ENCODE data around the gene PRKN. TPM values are rescaled to one million over a fixed set of nuclear protein-coding genes. Genes with fewer than 3 reads are reported as not detected.

Gene PRKN
- total RNA-seq, 1 experiment from 2014 or later, result 0.34 TPM

- CTCF ChIA-PET, result no interaction called here
Observed at GRCh38 chr6:161961796-161962195, 765.8 kb downstream of the PRKN start.

GRCh38 chr6:161961046-161961445, 766.5 kb downstream of the PRKN start:
- no peaks in the 10 kb centered on the region for H3K9me3 Mint-ChIP-seq (ENCODE audit: unreplicated experiment)
- Histone ChIP-seq H3K4me3 (ENCODE audit: low read depth, low read length) (no peak overlapping the region), H3K27me3 (replicated peaks; ENCODE audit: control insufficient read depth, insufficient read depth, low read length) (no peaks in the 10 kb centered on the region), H3K4me1 (no peaks in the 10 kb centered on the region), H3K9me3 (no peaks in the 10 kb centered on the region), H3K36me3 (ENCODE audit: control insufficient read depth, insufficient read depth, low read length) (no peaks in the 10 kb centered on the region)
- CTCF ChIA-PET, result no interaction called here
- H3K36me3 Mint-ChIP-seq (ENCODE audit: insufficient read depth, unreplicated experiment), result no peaks in the 10 kb centered on the region
- POLR2A ChIA-PET, result no interaction called here
- intact Hi-C loops (cut with micrococcal nuclease; ENCODE audit: unreplicated experiment), result no loop called here
- no TSS peak for BruUV-seq (replicated peaks)
- no peak overlapping the region for H3K27ac Mint-ChIP-seq (ENCODE audit: unreplicated experiment)
- H3K4me3 Mint-ChIP-seq (ENCODE audit: unreplicated experiment), result no peak overlapping the region
- peaks cover 3% of the 10 kb centered on the region for H3K27me3 Mint-ChIP-seq (ENCODE audit: insufficient read depth, unreplicated experiment)
- H3K4me1 Mint-ChIP-seq (ENCODE audit: low read depth, unreplicated experiment), result no peaks in the 10 kb centered on the region
- no peak for DNase-seq
- no peak for TF ChIP-seq CTCF (IDR thresholded peaks at IDR 0.05; ENCODE audit: insufficient read depth in 1 of 2, low read depth in 1 of 2, low read length in 1 of 2, severe bottlenecking in 1 of 2, unreplicated experiment in 1 of 2)

More at GRCh38 chr6:161961796-161962195, 765.8 kb downstream of the PRKN start:
- Histone ChIP-seq H3K36me3 (ENCODE audit: control insufficient read depth, insufficient read depth, low read length) (no peaks in the 10 kb centered on the region), H3K4me3 (ENCODE audit: low read depth, low read length) (no peak overlapping the region), H3K9me3 (no peaks in the 10 kb centered on the region), H3K4me1 (no peaks in the 10 kb centered on the region), H3K27me3 (replicated peaks; ENCODE audit: control insufficient read depth, insufficient read depth, low read length) (no peaks in the 10 kb centered on the region)
- H3K4me1 Mint-ChIP-seq (ENCODE audit: low read depth, unreplicated experiment), result no peaks in the 10 kb centered on the region
- no peak overlapping the region for H3K4me3 Mint-ChIP-seq (ENCODE audit: unreplicated experiment)
- peaks cover 3% of the 10 kb centered on the region for H3K27me3 Mint-ChIP-seq (ENCODE audit: insufficient read depth, unreplicated experiment)
- no peak for DNase-seq
- no peaks in the 10 kb centered on the region for H3K9me3 Mint-ChIP-seq (ENCODE audit: unreplicated experiment)
- intact Hi-C loops (cut with micrococcal nuclease; ENCODE audit: unreplicated experiment), result no loop called here
- POLR2A ChIA-PET, result no interaction called here
- no peaks in the 10 kb centered on the region for H3K36me3 Mint-ChIP-seq (ENCODE audit: insufficient read depth, unreplicated experiment)
- H3K27ac Mint-ChIP-seq (ENCODE audit: unreplicated experiment), result no peak overlapping the region
- BruUV-seq (replicated peaks), result no TSS peak
- TF ChIP-seq CTCF (IDR thresholded peaks at IDR 0.05; ENCODE audit: insufficient read depth in 1 of 2, low read depth in 1 of 2, low read length in 1 of 2, severe bottlenecking in 1 of 2, unreplicated experiment in 1 of 2), result no peak

- no peaks in the 10 kb centered on the region for H3K36me3 ChIP-seq (ENCODE audit: control insufficient read depth, insufficient read depth, low read length)
- no peak overlapping the region for H3K4me3 Mint-ChIP-seq (ENCODE audit: unreplicated experiment)
- CTCF ChIA-PET, result no interaction called here
- BruUV-seq (replicated peaks), result no TSS peak
- H3K36me3 Mint-ChIP-seq (ENCODE audit: insufficient read depth, unreplicated experiment), result no peaks in the 10 kb centered on the region
- DNase-seq, result no peak
- no peaks in the 10 kb centered on the region for H3K4me1 ChIP-seq
- H3K4me1 Mint-ChIP-seq (ENCODE audit: low read depth, unreplicated experiment), result no peaks in the 10 kb centered on the region
- H3K27me3 ChIP-seq (replicated peaks; ENCODE audit: control insufficient read depth, insufficient read depth, low read length), result no peaks in the 10 kb centered on the region
- H3K27ac Mint-ChIP-seq (ENCODE audit: unreplicated experiment), result no peak overlapping the region
- intact Hi-C loops (cut with micrococcal nuclease; ENCODE audit: unreplicated experiment), result no loop called here
- no peak for TF ChIP-seq CTCF (IDR thresholded peaks at IDR 0.05; ENCODE audit: insufficient read depth in 1 of 2, low read depth in 1 of 2, low read length in 1 of 2, severe bottlenecking in 1 of 2, unreplicated experiment in 1 of 2)
- H3K27me3 Mint-ChIP-seq (ENCODE audit: insufficient read depth, unreplicated experiment), result peaks cover 3% of the 10 kb centered on the region
- POLR2A ChIA-PET, result no interaction called here
- H3K4me3 ChIP-seq (ENCODE audit: low read depth, low read length), result no peak overlapping the region
- H3K9me3 Mint-ChIP-seq (ENCODE audit: unreplicated experiment), result no peaks in the 10 kb centered on the region
- no peaks in the 10 kb centered on the region for H3K9me3 ChIP-seq
Observed at GRCh38 chr6:161959072-161959471, 768.5 kb downstream of the PRKN start.
